Measurements from ENCODE around the gene NGEF.

NGEF gene

DNA sequence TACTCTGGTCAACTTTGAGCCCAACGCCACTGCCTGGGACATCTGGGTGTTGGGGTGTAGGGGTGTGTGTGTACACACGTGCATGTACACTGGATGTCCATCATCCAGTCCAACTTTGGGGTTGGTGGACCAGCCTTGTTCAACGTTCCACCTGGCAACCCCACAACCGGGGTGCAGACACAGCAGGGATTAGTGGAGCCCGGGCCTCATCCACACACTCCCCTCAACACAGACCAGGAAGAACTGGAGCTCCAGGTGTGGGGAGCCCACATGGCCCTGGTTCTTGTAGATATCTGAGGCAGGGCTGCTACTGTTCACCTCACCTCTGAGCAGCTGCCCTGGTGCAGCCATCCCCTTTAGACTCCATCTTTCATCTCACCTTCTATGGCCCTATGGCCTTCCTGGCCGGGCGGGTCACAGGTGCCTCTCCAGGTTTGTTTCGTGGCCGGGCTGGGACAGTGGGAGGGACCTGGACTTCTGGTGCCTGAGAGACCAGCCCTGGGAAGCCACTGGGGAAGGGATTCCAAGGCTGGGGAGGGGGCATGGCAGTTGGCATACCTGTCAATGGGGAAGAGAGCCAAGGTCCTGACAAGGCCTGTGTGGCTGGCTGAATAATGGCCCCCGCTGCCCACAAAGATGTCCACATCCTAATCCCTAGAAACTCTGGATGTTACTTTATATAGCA is 26.9 kb upstream of the NGEF start:
- Histone ChIP-seq H3K4me3 (replicated peaks; ENCODE audit: insufficient read depth, low read length) (no peak overlapping the region), H3K27me3 (ENCODE audit: insufficient read depth, poor library complexity, severe bottlenecking) (no peaks in the 10 kb centered on the region), H3K27ac (replicated peaks) (no peak overlapping the region)
- no peak for DNase-seq (ENCODE audit: low read depth in 1 of 2, low spot score in 1 of 2)
- no peak for TF ChIP-seq SPI1 (IDR thresholded peaks at IDR 0.05; ENCODE audit: borderline replicate concordance, low read depth)
- TF ChIP-seq, protein P1, sequence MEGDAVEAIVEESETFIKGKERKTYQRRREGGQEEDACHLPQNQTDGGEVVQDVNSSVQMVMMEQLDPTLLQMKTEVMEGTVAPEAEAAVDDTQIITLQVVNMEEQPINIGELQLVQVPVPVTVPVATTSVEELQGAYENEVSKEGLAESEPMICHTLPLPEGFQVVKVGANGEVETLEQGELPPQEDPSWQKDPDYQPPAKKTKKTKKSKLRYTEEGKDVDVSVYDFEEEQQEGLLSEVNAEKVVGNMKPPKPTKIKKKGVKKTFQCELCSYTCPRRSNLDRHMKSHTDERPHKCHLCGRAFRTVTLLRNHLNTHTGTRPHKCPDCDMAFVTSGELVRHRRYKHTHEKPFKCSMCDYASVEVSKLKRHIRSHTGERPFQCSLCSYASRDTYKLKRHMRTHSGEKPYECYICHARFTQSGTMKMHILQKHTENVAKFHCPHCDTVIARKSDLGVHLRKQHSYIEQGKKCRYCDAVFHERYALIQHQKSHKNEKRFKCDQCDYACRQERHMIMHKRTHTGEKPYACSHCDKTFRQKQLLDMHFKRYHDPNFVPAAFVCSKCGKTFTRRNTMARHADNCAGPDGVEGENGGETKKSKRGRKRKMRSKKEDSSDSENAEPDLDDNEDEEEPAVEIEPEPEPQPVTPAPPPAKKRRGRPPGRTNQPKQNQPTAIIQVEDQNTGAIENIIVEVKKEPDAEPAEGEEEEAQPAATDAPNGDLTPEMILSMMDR (IDR thresholded peaks at IDR 0.05; ENCODE audit: insufficient read depth, low read length), result no peak
- TF ChIP-seq, protein P2, sequence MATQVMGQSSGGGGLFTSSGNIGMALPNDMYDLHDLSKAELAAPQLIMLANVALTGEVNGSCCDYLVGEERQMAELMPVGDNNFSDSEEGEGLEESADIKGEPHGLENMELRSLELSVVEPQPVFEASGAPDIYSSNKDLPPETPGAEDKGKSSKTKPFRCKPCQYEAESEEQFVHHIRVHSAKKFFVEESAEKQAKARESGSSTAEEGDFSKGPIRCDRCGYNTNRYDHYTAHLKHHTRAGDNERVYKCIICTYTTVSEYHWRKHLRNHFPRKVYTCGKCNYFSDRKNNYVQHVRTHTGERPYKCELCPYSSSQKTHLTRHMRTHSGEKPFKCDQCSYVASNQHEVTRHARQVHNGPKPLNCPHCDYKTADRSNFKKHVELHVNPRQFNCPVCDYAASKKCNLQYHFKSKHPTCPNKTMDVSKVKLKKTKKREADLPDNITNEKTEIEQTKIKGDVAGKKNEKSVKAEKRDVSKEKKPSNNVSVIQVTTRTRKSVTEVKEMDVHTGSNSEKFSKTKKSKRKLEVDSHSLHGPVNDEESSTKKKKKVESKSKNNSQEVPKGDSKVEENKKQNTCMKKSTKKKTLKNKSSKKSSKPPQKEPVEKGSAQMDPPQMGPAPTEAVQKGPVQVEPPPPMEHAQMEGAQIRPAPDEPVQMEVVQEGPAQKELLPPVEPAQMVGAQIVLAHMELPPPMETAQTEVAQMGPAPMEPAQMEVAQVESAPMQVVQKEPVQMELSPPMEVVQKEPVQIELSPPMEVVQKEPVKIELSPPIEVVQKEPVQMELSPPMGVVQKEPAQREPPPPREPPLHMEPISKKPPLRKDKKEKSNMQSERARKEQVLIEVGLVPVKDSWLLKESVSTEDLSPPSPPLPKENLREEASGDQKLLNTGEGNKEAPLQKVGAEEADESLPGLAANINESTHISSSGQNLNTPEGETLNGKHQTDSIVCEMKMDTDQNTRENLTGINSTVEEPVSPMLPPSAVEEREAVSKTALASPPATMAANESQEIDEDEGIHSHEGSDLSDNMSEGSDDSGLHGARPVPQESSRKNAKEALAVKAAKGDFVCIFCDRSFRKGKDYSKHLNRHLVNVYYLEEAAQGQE (IDR thresholded peaks at IDR 0.05; ENCODE audit: insufficient replicate concordance, low read depth), result no peak
- TF ChIP-seq GABPA (IDR thresholded peaks at IDR 0.05; ENCODE audit: low read depth), result no peak
- no peak for TF ChIP-seq POLR2AphosphoS5 (IDR thresholded peaks at IDR 0.05; ENCODE audit: low read depth)

DNA sequence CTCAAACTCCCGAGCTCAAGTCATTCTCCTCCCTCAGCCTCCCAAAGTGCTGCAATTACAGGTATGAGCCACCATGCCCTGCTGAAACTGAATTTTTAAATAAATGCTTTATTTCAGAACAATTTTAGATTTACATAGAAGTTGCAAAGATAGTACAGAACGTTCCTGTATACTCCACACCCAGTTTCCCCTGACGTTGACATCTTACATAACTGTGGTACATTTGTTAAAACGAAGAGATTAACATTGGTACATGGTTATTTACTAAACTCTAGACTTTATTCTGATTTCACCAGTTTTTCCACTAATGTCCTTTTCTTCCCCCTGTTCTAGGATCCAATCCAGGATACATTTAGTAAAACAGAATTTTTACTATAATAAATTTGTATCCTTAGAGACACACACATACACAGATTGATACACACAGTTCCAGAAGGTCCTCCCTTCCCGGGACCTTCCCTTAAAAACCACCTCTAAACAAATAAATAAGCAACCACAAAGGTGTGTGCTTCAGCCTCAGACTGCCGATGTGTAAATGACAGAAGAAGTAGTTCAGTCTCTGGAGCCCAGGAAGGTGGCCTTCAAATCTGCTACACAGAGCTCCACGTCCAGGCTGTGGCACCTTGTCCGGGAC is 26.3 kb upstream of the NGEF start:
- H3K27ac ChIP-seq (replicated peaks), result no peak overlapping the region
- DNase-seq (ENCODE audit: low read depth in 1 of 2, low spot score in 1 of 2), result no peak
- no peaks in the 10 kb centered on the region for H3K27me3 ChIP-seq (ENCODE audit: insufficient read depth, poor library complexity, severe bottlenecking)
- TF ChIP-seq SPI1 (IDR thresholded peaks at IDR 0.05; ENCODE audit: borderline replicate concordance, low read depth), result no peak
- TF ChIP-seq, protein P2 (IDR thresholded peaks at IDR 0.05; ENCODE audit: insufficient replicate concordance, low read depth), result no peak
- no peak for TF ChIP-seq POLR2AphosphoS5 (IDR thresholded peaks at IDR 0.05; ENCODE audit: low read depth)
- no peak for TF ChIP-seq GABPA (IDR thresholded peaks at IDR 0.05; ENCODE audit: low read depth)
- TF ChIP-seq, protein P1 (IDR thresholded peaks at IDR 0.05; ENCODE audit: insufficient read depth, low read length), result no peak
- H3K4me3 ChIP-seq (replicated peaks; ENCODE audit: insufficient read depth, low read length), result no peak overlapping the region

DNA sequence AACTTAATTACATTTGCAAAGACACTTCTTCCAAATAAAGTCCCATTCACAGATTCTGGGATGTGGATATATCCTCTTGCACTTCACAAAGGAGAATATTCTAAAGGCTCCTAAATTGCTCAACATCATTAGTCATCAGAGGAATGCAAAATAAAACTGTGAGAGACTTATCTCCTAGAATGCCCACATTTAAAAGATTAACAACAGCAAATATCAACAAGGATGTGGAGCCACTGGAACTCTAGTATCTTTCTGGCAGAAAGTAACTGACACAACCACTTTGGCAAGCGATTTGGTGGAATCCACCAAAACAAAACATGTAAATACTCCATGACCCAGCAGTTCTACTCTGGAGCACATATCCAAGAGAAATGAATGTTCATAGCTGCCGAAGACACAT is 24.0 kb upstream of the NGEF start:
- DNase-seq (ENCODE audit: low read depth in 1 of 2, low spot score in 1 of 2), result no peak
- Histone ChIP-seq H3K27ac (replicated peaks) (no peak overlapping the region), H3K27me3 (ENCODE audit: insufficient read depth, poor library complexity, severe bottlenecking) (no peaks in the 10 kb centered on the region), H3K4me3 (replicated peaks; ENCODE audit: insufficient read depth, low read length) (no peak overlapping the region)
- TF ChIP-seq, protein P2 (IDR thresholded peaks at IDR 0.05; ENCODE audit: insufficient replicate concordance, low read depth), result no peak
- TF ChIP-seq SPI1 (IDR thresholded peaks at IDR 0.05; ENCODE audit: borderline replicate concordance, low read depth) (no peak), GABPA (IDR thresholded peaks at IDR 0.05; ENCODE audit: low read depth) (no peak), POLR2AphosphoS5 (IDR thresholded peaks at IDR 0.05; ENCODE audit: low read depth) (no peak)
- TF ChIP-seq, protein P1 (IDR thresholded peaks at IDR 0.05; ENCODE audit: insufficient read depth, low read length), result no peak
